Activated gamma-delta T cell (primary cell): ENCODE results near the gene WARS2.

Source experiments
- DNase-seq: peaks from one replicate; lab custom pipeline; 2025; lab: John Stamatoyannopoulos, UW

The WARS2 gene

DNA sequence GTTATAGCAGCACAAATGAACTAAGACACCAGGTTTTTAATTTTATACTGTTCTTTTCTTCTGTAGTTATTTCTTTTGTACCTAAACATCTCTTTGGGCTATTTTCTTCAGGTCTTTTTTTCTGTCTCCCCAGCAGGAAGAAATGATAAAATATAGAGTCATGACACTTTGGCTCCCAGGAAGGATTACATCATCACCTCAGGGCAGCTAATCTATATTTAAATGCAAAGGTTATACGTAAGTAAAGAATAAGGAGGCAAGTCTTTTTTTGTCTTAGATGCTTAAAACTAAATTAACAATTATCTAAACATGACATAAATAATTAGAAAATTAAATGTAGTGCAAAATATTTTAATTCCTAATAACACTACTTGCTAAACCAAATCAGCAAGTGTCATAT, 57.0 kb downstream of the WARS2 start:
- no peak for DNase-seq

DNA sequence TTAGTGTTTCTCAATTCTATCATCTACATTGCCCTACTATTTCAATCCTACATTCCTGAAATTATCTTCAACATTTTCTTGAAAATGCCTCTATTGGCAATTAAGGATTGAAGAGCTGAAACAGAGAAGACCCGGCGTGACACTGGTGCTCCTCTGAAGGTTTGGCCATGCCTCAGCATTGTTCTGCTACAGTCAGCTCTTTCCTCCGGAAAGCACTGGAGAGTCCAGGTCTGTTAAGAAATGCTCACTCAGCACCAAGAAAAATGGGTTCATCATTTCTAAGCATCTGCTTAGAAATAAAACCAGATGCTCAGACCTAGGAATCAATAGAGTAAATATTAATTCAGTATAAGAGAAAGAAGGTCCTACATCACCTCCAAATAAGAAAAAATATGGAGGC, 58.8 kb downstream of the WARS2 start:
- DNase-seq: no peak

GRCh38 chr1:119081267-119081666, 59.2 kb downstream of the WARS2 start:
- no peak for DNase-seq

DNA sequence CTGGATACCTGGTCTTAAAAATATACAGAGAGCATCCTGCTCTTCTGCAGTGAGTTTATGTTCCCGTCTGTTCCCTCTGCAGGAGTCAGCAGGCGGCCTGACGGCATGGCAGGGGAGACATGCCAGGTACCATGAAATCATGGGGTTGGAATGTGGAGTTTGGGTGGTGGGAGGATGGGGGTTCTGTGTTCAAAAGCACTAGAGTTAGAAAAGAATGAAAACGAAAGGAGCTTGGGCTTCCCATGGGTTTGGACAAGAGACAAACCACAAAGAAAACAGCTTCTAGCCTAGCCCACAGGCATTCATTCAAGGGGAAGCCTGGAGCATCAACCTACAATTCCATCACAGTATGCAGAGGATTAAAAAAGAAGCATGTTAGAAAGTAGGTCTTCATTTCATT, 59.9 kb downstream of the WARS2 start:
- no peak for DNase-seq

- DNase-seq: no peak
These were observed 60.6 kb downstream of the WARS2 start for GRCh38 chr1:119079881-119080280.

DNA sequence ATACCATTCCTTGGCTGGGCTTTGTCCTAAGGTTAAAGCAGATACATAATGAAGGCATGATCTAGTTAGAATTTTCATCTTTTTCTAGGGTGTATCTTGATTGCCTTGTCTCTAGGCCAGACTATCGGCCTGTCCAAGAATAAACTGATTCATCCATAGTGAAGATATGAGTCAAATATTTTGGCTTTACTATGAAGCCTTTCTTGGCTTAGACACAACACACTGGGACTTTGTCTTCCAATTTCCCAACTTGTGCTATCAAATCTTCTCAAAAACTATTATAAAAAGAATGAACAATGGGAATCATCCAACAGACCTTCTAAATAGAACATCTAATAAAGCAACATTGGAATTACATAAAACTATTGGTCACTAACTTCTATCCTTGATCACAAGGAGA, 64.8 kb downstream of the WARS2 start:
- DNase-seq: no peak

- no peak for DNase-seq
These were observed 69.1 kb downstream of the WARS2 start for GRCh38 chr1:119071321-119071720.

DNA sequence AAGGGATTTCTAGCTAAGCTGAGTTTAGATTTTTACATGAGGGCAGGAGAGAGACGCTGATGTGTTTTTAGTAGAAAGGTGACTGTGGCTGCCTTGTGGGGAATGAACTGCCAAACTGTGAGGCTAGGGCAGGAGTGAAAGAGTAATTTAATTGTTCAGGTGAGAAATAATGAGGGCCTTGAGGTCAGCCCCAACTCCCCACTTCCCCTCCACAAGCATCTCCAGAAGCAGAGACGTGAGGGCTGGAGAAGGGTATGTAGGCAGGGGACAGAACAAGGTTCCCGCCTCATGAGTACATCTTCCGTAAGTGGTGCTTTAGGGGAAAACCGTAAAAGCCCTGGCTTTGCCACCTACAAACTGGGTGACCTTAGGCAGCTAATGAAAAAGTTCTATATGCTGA, 70.8 kb downstream of the WARS2 start:
- no peak for DNase-seq

DNA sequence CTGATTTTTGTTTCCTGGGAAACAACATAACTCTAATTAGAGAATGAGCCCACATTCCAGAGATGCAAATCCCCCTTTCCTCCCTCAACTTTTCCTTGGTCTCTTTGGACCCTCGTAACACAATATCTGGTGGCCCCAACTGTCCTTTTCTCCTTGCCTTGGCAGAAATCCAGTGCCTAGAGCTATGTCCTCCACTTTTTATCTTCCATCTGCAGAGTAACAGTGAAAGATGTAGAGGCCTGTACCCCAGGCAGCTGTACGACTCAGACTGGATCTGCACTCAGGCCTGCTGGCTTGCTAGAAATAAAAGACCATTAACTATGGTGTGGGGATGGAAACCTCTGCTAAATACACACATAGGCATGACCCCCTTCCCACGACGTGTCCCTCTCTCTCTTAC, 72.0 kb downstream of the WARS2 start:
- no peak for DNase-seq

GRCh38 chr1:119061700-119062099, 78.8 kb downstream of the WARS2 start:
- DNase-seq: no peak

DNA sequence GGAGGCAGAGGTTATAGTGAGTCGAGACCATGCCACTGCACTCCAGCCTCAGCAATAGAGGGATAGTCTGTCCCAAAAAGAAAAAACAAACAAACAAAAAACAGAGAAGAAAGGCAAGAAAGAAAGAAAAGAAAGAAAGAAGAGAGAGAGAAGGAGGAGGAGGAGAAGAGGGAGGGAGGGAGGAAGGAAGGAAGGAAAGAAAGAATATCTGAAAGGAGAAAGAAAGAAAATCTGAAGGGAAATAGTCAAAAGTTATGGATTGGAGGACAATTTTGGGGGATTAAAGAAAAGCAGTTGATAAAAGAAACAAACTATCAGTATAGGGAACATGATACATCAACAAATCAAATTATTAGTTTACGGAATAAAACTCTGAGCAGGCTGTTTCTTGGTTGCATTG, 84.9 kb downstream of the WARS2 start:
- no peak for DNase-seq

GRCh38 chr1:119053917-119054316, 86.5 kb downstream of the WARS2 start:
- no peak for DNase-seq

- no peak for DNase-seq
These were observed 88.2 kb downstream of the WARS2 start for GRCh38 chr1:119052267-119052666.

DNA sequence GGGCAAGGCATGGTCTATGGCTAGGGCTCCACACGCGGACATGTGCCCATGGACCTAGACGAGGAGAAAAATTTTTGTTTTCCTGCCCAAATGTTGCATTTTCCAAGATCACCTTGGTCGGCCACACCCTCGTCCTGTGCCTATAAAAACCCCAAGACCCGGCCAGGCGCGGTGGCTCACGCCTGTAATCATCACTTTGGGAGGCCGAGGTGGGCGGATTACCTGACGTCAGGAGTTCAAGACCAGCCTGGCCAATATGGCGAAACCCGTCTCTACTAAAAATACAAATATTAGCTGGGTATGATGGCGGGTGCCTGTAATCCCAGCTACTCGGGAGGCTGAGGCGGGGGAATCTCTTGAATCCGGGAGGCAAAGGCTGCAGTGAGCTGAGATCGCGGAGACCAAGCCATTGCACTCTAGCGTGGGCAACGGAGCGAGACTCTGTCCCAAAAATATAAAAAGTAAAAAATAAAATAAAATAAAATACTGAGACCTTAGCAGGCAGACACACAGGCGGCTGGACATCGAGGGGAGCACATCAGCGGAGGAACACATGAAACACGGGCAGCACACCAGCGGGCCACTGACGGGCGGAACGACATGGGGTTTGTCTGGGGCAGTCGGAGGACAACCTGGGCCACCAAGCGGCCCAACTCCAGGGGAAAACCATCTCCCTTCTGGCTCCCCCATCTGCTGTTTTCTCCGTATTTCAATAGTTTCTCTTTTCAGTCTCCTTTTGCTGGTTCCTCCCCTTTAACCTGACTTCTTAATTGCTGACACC, 91.6 kb downstream of the WARS2 start:
- no peak for DNase-seq

GRCh38 chr1:119046785-119047438, 93.5 kb downstream of the WARS2 start:
- DNase-seq: no peak

DNA sequence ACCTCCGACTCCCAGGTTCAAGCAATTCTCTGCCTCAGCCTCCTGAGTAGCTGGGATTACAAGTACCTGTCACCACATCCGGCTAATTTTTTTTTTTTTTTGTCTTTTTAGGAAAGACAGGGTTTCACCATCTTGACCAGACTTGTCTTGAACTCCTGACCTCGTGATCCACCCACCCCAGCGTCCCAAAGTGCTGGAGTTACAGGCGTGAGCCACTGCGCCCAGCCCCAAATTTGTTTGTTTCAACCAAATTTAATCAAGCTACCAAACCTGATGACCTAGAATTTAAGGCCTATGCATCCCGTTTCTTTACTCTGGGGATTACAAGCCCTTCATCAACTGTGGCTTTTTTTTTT, 94.0 kb downstream of the WARS2 start:
- no peak for DNase-seq

GRCh38 chr1:119045096-119045746, 95.2 kb downstream of the WARS2 start:
- DNase-seq: no peak

- DNase-seq: no peak
These were observed 99.5 kb downstream of the WARS2 start for GRCh38 chr1:119040906-119041305.

DNA sequence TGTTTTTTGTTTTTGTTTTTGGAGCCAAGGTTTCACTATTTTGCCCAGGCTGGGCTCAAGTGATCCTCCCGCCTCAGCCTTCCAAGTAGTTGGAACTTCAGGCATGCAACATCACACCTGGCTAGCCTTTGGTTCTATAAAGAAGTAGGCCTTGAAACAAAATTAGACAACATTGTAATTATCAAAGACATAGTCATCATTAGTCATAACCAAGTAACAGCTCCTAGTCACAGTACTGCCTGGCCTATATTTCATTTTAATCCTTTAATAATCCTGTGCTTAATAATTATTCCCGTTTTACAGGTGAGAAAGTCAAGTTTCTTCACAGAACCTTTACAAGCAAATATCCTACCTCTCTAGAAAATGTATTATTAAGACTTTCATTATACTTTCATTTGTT, 100.0 kb downstream of the WARS2 start:
- no peak for DNase-seq

- no peak for DNase-seq
These were observed 102.1 kb downstream of the WARS2 start for GRCh38 chr1:119038363-119038762.

- DNase-seq: no peak
These were observed 106.1 kb downstream of the WARS2 start for GRCh38 chr1:119034359-119034758.

DNA sequence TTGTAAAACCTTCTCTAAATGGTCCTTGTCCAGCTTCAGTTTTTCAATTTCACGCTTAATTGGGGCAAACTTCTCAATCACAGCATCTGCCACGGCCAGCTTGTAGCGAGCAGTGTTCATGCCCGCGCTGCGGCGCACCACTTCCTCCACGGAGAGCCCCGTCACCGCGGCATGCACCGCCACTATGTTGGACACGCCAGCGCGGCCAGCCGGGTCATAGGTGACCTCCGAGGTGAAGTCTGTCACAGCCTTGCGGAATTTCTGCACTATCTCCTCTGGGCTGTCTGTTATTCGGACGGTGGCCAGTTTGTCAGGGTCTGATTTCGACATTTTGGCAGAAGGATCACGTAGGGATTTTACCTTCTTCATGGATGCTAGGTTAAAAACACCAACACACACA, 107.5 kb downstream of the WARS2 start:
- DNase-seq: no peak

DNA sequence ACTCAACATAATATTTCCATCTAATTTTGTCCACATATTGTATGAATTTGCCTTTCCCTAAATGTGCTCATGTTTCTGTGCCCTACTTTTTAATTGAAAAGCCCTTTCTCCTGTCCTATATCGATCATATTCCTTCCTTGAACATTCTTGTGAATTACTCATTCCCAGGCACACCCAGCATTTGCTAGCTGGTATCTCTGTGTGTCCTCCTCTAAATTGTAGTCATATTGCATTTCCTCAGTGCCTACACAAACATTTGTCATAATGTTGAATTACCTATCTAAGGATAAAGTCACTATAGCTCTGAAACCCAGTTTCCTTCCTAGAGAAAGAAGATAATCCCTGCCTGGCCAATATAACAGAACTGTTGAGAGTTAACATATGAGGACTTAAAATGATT, 112.7 kb downstream of the WARS2 start:
- DNase-seq: no peak
